Lower lobe of right lung (tissue), 2 donors: ENCODE measurements around the gene MRPS27. TPM values are rescaled to one million over a fixed set of nuclear protein-coding genes. Genes with fewer than 3 reads are reported as not detected.

ENCODE experiments used
- ATAC-seq, 2 donors: fragments of 200-7000 bp; cut with Tn5 transposase; one replicate each; pipeline ENCODE4 v1.9.1; 2020 to 2022; ENCODE audit warnings: mild to moderate bottlenecking in 2 of 2, moderate library complexity in 2 of 2
- DNase-seq: peaks from one replicate; pipeline ENCODE4 v3.0.0-alpha.2; 2020
- H3K27ac ChIP-seq: fragments of 200-600 bp; one replicate; pipeline ENCODE4 v1.8.0; 2022
- H3K27me3 ChIP-seq: fragments of 200-600 bp; one replicate; pipeline ENCODE4 v1.8.0; 2022; ENCODE audit warnings: low read depth
- H3K36me3 ChIP-seq: fragments of 200-600 bp; one replicate; pipeline ENCODE4 v1.8.0; 2022; ENCODE audit warnings: mild to moderate bottlenecking
- H3K4me1 ChIP-seq: fragments of 200-600 bp; one replicate; pipeline ENCODE4 v1.8.0; 2022
- H3K4me3 ChIP-seq: fragments of 200-600 bp; one replicate; pipeline ENCODE4 v1.8.0; 2022; ENCODE audit warnings: mild to moderate bottlenecking
- H3K9me3 ChIP-seq: fragments of 200-600 bp; one replicate; pipeline ENCODE4 v1.8.0; 2022
- CTCF ChIP-seq: fragments of 200-600 bp; IDR thresholded peaks from one replicate; pipeline ENCODE4 v1.8.0; 2022; ENCODE audit warnings: antibody characterized with exemption, mild to moderate bottlenecking
- intact Hi-C: fragments of 100-400 bp; cut with DNase I; formaldehyde crosslinking; loops from one replicate; pipeline ENCODE4 v1.11.0; 2022
- total RNA-seq: library from RNA; stranded (reverse); fragmentation: NEBNext Ultra II Directional; extraction: Animal tissue kit (Norgen Biotek cat#: 25700); gene quantifications from one replicate; pipeline ENCODE4 v1.2.1, GENCODE V29; 2021
- donor health status: DM: no; HTN: yes; CAD: no; lungs with severe emphysema.

MRPS27 gene
- total RNA-seq, 1 donor from 2014 or later = 35.1 TPM

- no peaks in the 10 kb centered on the region for H3K27me3 ChIP-seq
- intact Hi-C loops = no loop called here
- no peak overlapping the region for H3K27ac ChIP-seq
- TF ChIP-seq CTCF = no peak
- no peaks in the 10 kb centered on the region for H3K9me3 ChIP-seq
- peaks cover 6% of the 10 kb centered on the region for H3K4me1 ChIP-seq
- no peak overlapping the region for H3K4me3 ChIP-seq
- ATAC-seq = no peak
- no peak for DNase-seq
- peaks cover 62% of the 10 kb centered on the region for H3K36me3 ChIP-seq
These were observed 91.1 kb downstream of the MRPS27 start for GRCh38 chr5:72228960-72229359.

GRCh38 chr5:72226950-72227349, 93.1 kb downstream of the MRPS27 start:
- Histone ChIP-seq H3K4me1 (peaks cover 4% of the 10 kb centered on the region), H3K36me3 (peaks cover 79% of the 10 kb centered on the region), H3K27ac (no peak overlapping the region), H3K9me3 (no peaks in the 10 kb centered on the region), H3K27me3 (no peaks in the 10 kb centered on the region), H3K4me3 (no peak overlapping the region)
- DNase-seq = no peak
- intact Hi-C loops = no loop called here
- ATAC-seq = no peak
- TF ChIP-seq CTCF = no peak

GRCh38 chr5:72225741-72226140, 94.3 kb downstream of the MRPS27 start:
- H3K9me3 ChIP-seq = no peaks in the 10 kb centered on the region
- H3K27ac ChIP-seq = no peak overlapping the region
- no peaks in the 10 kb centered on the region for H3K27me3 ChIP-seq
- ATAC-seq (no peak), DNase-seq (no peak)
- H3K4me3 ChIP-seq = no peak overlapping the region
- peaks cover 81% of the 10 kb centered on the region for H3K36me3 ChIP-seq
- no peak for TF ChIP-seq CTCF
- intact Hi-C loops = no loop called here
- H3K4me1 ChIP-seq = no peaks in the 10 kb centered on the region

GRCh38 chr5:72224946-72225463, 95.0 kb downstream of the MRPS27 start:
- no peak overlapping the region for H3K4me3 ChIP-seq
- H3K4me1 ChIP-seq = no peaks in the 10 kb centered on the region
- peaks cover 82% of the 10 kb centered on the region for H3K36me3 ChIP-seq
- no peak for DNase-seq
- TF ChIP-seq CTCF = no peak
- no peak for ATAC-seq
- intact Hi-C loops = no loop called here
- no peaks in the 10 kb centered on the region for H3K9me3 ChIP-seq
- no peaks in the 10 kb centered on the region for H3K27me3 ChIP-seq
- no peak overlapping the region for H3K27ac ChIP-seq

GRCh38 chr5:72223371-72223770, 96.7 kb downstream of the MRPS27 start:
- Histone ChIP-seq H3K4me3 (no peak overlapping the region), H3K27ac (no peak overlapping the region), H3K9me3 (no peaks in the 10 kb centered on the region), H3K27me3 (no peaks in the 10 kb centered on the region), H3K36me3 (peaks cover 99% of the 10 kb centered on the region), H3K4me1 (no peaks in the 10 kb centered on the region)
- no peak for TF ChIP-seq CTCF
- ATAC-seq = no peak
- DNase-seq = no peak
- intact Hi-C loops = no loop called here

- H3K27ac ChIP-seq = no peak overlapping the region
- no peak for ATAC-seq
- peaks cover 98% of the 10 kb centered on the region for H3K36me3 ChIP-seq
- intact Hi-C loops = no loop called here
- H3K4me1 ChIP-seq = no peaks in the 10 kb centered on the region
- no peak overlapping the region for H3K4me3 ChIP-seq
- TF ChIP-seq CTCF = no peak
- no peaks in the 10 kb centered on the region for H3K27me3 ChIP-seq
- no peak for DNase-seq
- no peaks in the 10 kb centered on the region for H3K9me3 ChIP-seq
These were observed 97.5 kb downstream of the MRPS27 start for GRCh38 chr5:72222521-72222920.
